AG09319 (cell line): ENCODE measurements around the gene MFRP.
"Not testable (repeated sequence)": the region's sequence is repeated elsewhere in the genome, so short reads cannot be mapped to it uniquely, and the experiment has no call there.

Experiments used
- DNase-seq: peaks from one replicate; pipeline ENCODE4 v3.0.0-alpha.2; 2010; ENCODE audit warnings: low read depth; ENCODE audit errors: extremely low read depth
- CTCF ChIP-seq: IDR thresholded peaks from 2 replicates; pipeline ENCODE4 v1.5.1; 2011; ENCODE audit warnings: low read depth, mild to moderate bottlenecking, inconsistent platforms, low read length, moderate library complexity

Gene MFRP

GRCh38 chr11:119346605-119347004 lies at the start of gene MFRP:
Gene MFRP (minus strand): TSS chr11:119346705. CDS start chr11:119346513, 192 bp downstream.
- no peak for TF ChIP-seq CTCF
- no peak for DNase-seq

GRCh38 chr11:119391275-119391674 lies 44.8 kb upstream of the MFRP start:
- no peak for TF ChIP-seq CTCF

GRCh38 chr11:119389611-119390254 lies 43.2 kb upstream of the MFRP start:
- TF ChIP-seq CTCF: peak; percentile 16
- no peak for DNase-seq

More at GRCh38 chr11:119391275-119391674, 44.8 kb upstream of the MFRP start:
- no peak for DNase-seq

- TF ChIP-seq CTCF: no peak
- no peak for DNase-seq
Measured at GRCh38 chr11:119388103-119388502, 41.6 kb upstream of the MFRP start.

GRCh38 chr11:119384332-119384731 lies 37.8 kb upstream of the MFRP start:
- no peak; the same call in none of the 2 replicates for TF ChIP-seq CTCF
- no peak for DNase-seq

- DNase-seq: not testable (repeated sequence)
Measured at GRCh38 chr11:119382513-119382912, 36.0 kb upstream of the MFRP start.

GRCh38 chr11:119382101-119382500 lies 35.6 kb upstream of the MFRP start:
- no peak for DNase-seq
- no peak for TF ChIP-seq CTCF
